ENCODE data around the gene NMUR1. TPM values are rescaled to one million over a fixed set of nuclear protein-coding genes. Genes with fewer than 3 reads are reported as not detected.

Gene NMUR1
- total RNA-seq, 4 donors from 2014 or later, result 0.41 to 0.67 TPM; not detected in 2

GRCh38 chr2:231552752-231553151, 22.5 kb upstream of the NMUR1 start:
- intact Hi-C loops (cut with DNase I; ENCODE audit: low total_unique reads), result loop anchor here (10.0 kb wide), 1 partner anchor 68 kb away; no protein-coding TSS in a partner anchor
- no peak overlapping the region for H3K27ac ChIP-seq
- H3K4me3 ChIP-seq, result no peak overlapping the region
- H3K4me1 ChIP-seq, result no peaks in the 10 kb centered on the region
- no peaks in the 10 kb centered on the region for H3K27me3 ChIP-seq
- DNase-seq, result no peak
- no peaks in the 10 kb centered on the region for H3K36me3 ChIP-seq
- TF ChIP-seq CTCF (IDR thresholded peaks at IDR 0.05), result no peak
- H3K9me3 ChIP-seq, result no peaks in the 10 kb centered on the region

GRCh38 chr2:231549446-231550239, 19.4 kb upstream of the NMUR1 start:
- no peaks in the 10 kb centered on the region for H3K4me1 ChIP-seq
- no peaks in the 10 kb centered on the region for H3K36me3 ChIP-seq
- H3K27me3 ChIP-seq, result no peaks in the 10 kb centered on the region
- TF ChIP-seq CTCF (IDR thresholded peaks at IDR 0.05) (no peak), POLR2A (IDR thresholded peaks at IDR 0.05) (no peak)
- no peak overlapping the region for H3K4me3 ChIP-seq
- DNase-seq, result no peak
- no peak overlapping the region for H3K27ac ChIP-seq
- no peaks in the 10 kb centered on the region for H3K9me3 ChIP-seq
- intact Hi-C loops (cut with DNase I; ENCODE audit: low total_unique reads), result loop anchor here (10.0 kb wide), 1 partner anchor 65 kb away; no protein-coding TSS in a partner anchor

GRCh38 chr2:231548752-231549151, 18.5 kb upstream of the NMUR1 start:
- intact Hi-C loops (cut with DNase I; ENCODE audit: low total_unique reads), result no loop called here
- H3K27ac ChIP-seq, result no peak overlapping the region
- no peak for DNase-seq
- H3K4me3 ChIP-seq, result no peak overlapping the region
- no peaks in the 10 kb centered on the region for H3K36me3 ChIP-seq
- no peaks in the 10 kb centered on the region for H3K9me3 ChIP-seq
- no peaks in the 10 kb centered on the region for H3K27me3 ChIP-seq
- no peaks in the 10 kb centered on the region for H3K4me1 ChIP-seq
- no peak for TF ChIP-seq POLR2A (IDR thresholded peaks at IDR 0.05)
- TF ChIP-seq CTCF (IDR thresholded peaks at IDR 0.05), result no peak

- H3K4me1 ChIP-seq, result no peaks in the 10 kb centered on the region
- DNase-seq, result no peak
- intact Hi-C loops (cut with DNase I; ENCODE audit: low total_unique reads), result no loop called here
- no peaks in the 10 kb centered on the region for H3K27me3 ChIP-seq
- TF ChIP-seq POLR2A (IDR thresholded peaks at IDR 0.05) (no peak), CTCF (IDR thresholded peaks at IDR 0.05) (no peak)
- no peak overlapping the region for H3K27ac ChIP-seq
- no peak overlapping the region for H3K4me3 ChIP-seq
- peaks cover 0 to 9% of the 10 kb centered on the region in 2 donors for H3K9me3 ChIP-seq
- no peaks in the 10 kb centered on the region for H3K36me3 ChIP-seq
These were observed 17.3 kb upstream of the NMUR1 start for GRCh38 chr2:231547315-231548110.

Data from uterus (tissue), 4 donors.